ENCODE measurements around the gene OBSCN. TPM values are rescaled to one million over a fixed set of nuclear protein-coding genes. Genes with fewer than 3 reads are reported as not detected.

The OBSCN gene
- total and polyA plus RNA-seq, 10 of the 15 experiments (the other 5 are each of a cell fraction or from before 2014, with no cell fraction given): 0.01 to 0.36 (median 0.08) TPM; not detected in 2

DNA sequence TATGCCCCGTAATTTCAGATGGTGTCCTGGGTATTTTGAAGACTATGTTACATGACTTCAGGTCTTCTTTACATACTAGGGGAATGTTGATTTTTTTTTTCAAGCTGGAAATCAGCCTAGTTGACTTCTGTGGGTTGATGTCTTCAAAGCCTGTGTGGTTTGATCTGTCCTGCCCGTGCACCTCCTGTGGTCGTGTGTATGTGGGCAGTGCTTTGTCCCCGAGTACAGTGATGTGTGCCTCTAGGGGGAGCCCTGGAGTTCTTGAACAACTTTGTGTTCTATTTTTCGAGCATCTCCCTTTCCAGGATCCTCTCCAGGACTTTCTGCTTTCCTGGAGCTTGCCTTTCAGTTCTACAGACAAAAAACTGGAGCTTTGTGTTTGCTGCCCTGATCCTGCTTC lies 28.9 kb downstream of the OBSCN start:
- CTCF ChIA-PET: no interaction called here
- WGBS (ENCODE audit: insufficient coverage, insufficient replicate concordance, low lambda C conversion rate, missing lambda C conversion rate): 18% methylated on average over 5 of the region's 5 CpGs
- RAD21 ChIA-PET (ENCODE audit: unreplicated experiment): no interaction called here
- no peaks in the 10 kb centered on the region for H3K27me3 ChIP-seq (replicated peaks in 1 of 2; ENCODE audit: control insufficient read depth in 2 of 2, insufficient read depth in 2 of 2, low read length in 1 of 2)
- no peak overlapping the region for H3K4me2 ChIP-seq (ENCODE audit: control insufficient read depth, insufficient read depth)
- TF ChIP-seq, protein P1, sequence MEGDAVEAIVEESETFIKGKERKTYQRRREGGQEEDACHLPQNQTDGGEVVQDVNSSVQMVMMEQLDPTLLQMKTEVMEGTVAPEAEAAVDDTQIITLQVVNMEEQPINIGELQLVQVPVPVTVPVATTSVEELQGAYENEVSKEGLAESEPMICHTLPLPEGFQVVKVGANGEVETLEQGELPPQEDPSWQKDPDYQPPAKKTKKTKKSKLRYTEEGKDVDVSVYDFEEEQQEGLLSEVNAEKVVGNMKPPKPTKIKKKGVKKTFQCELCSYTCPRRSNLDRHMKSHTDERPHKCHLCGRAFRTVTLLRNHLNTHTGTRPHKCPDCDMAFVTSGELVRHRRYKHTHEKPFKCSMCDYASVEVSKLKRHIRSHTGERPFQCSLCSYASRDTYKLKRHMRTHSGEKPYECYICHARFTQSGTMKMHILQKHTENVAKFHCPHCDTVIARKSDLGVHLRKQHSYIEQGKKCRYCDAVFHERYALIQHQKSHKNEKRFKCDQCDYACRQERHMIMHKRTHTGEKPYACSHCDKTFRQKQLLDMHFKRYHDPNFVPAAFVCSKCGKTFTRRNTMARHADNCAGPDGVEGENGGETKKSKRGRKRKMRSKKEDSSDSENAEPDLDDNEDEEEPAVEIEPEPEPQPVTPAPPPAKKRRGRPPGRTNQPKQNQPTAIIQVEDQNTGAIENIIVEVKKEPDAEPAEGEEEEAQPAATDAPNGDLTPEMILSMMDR (IDR thresholded peaks at IDR 0.05 in 2 of 3, conservative IDR thresholded peaks at IDR 0.05 in 1 of 3; ENCODE audit: control insufficient read depth in 2 of 3, extremely low read depth in 1 of 3, insufficient read depth in 1 of 3, low read depth in 3 of 3, low read length in 3 of 3): peak; percentile 32 to 46 (median 35); a peak in 4 of 6 replicates
- TF ChIP-seq NFYB (IDR thresholded peaks at IDR 0.05; ENCODE audit: insufficient read depth, low read depth, low read length): no peak
- FAIRE-seq (no peak), ATAC-seq (peak; percentile 66), DNase-seq (ENCODE audit: low read depth, low spot score) (no peak)
- H3K79me2 ChIP-seq (ENCODE audit: control insufficient read depth, insufficient read depth, low read length): no peaks in the 10 kb centered on the region
- BruUV-seq (replicated peaks): no TSS peak
- no peaks in the 10 kb centered on the region for H4K20me1 ChIP-seq (ENCODE audit: control insufficient read depth, insufficient read depth)
- H3K4me1 ChIP-seq (ENCODE audit: control insufficient read depth, insufficient read depth, low read length): no peaks in the 10 kb centered on the region
- POLR2A ChIA-PET: no interaction called here
- H3K27ac ChIP-seq (ENCODE audit: control insufficient read depth, insufficient read depth): no peak overlapping the region
- intact Hi-C loops (cut with micrococcal nuclease; ENCODE audit: unreplicated experiment): no loop called here
- in situ Hi-C loops (cut with MboI): no loop called here
- H3K9ac ChIP-seq (ENCODE audit: control insufficient read depth, insufficient read depth, low read length): no peak overlapping the region
- no peaks in the 10 kb centered on the region for H3K36me3 ChIP-seq (ENCODE audit: control insufficient read depth in 2 of 2, insufficient read depth in 2 of 2, low read length in 1 of 2)
- H2AFZ ChIP-seq (ENCODE audit: control insufficient read depth, low read depth, low read length): no peak overlapping the region
- SMC1A ChIA-PET (ENCODE audit: uncharacterized antibody, unreplicated experiment): no interaction called here
- no peaks in the 10 kb centered on the region; the same call in 2 of the 3 replicates for H3K9me3 ChIP-seq (replicated peaks; ENCODE audit: control insufficient read depth, insufficient read depth, low read length)
- no peak overlapping the region for H3K4me3 ChIP-seq

DNA sequence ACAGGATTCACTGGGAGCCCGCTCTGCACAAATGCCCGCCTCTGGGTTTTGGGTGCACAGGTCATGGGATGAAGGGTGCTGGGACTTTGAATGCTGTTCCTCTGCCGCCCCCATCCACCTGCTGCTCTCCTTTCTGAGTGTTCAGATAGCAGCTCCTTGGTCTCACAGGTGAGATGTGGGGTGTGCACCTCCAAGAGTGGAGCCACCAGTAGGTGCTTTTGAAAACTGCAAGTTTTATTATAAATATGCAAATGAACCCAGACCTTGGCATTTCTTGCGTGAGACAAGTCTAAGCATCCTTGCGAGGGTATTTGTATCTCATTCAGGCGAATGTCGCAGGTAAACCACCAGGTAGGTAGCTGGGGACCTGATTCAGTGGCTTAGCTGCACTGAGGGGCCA lies 30.2 kb downstream of the OBSCN start:
- Histone ChIP-seq H3K9me3 (replicated peaks; ENCODE audit: control insufficient read depth, insufficient read depth, low read length) (peaks cover 2% of the 10 kb centered on the region; the same call in 2 of the 3 replicates), H3K9ac (ENCODE audit: control insufficient read depth, insufficient read depth, low read length) (no peak overlapping the region), H3K27ac (ENCODE audit: control insufficient read depth, insufficient read depth) (no peak overlapping the region), H2AFZ (ENCODE audit: control insufficient read depth, low read depth, low read length) (no peak overlapping the region), H3K4me1 (ENCODE audit: control insufficient read depth, insufficient read depth, low read length) (no peaks in the 10 kb centered on the region), H3K36me3 (ENCODE audit: control insufficient read depth in 2 of 2, insufficient read depth in 2 of 2, low read length in 1 of 2) (no peaks in the 10 kb centered on the region), H3K27me3 (replicated peaks in 1 of 2; ENCODE audit: control insufficient read depth in 2 of 2, insufficient read depth in 2 of 2, low read length in 1 of 2) (no peaks in the 10 kb centered on the region), H3K4me2 (ENCODE audit: control insufficient read depth, insufficient read depth) (no peak overlapping the region), H4K20me1 (ENCODE audit: control insufficient read depth, insufficient read depth) (no peaks in the 10 kb centered on the region), H3K4me3 (no peak overlapping the region), H3K79me2 (ENCODE audit: control insufficient read depth, insufficient read depth, low read length) (no peaks in the 10 kb centered on the region)
- TF ChIP-seq WRNIP1 (IDR thresholded peaks at IDR 0.05; ENCODE audit: borderline replicate concordance, low read depth, low read length) (no peak), KDM1A (IDR thresholded peaks at IDR 0.05; ENCODE audit: borderline replicate concordance) (no peak), ZNF217 (IDR thresholded peaks at IDR 0.05) (no peak), NR2C2 (IDR thresholded peaks at IDR 0.05; ENCODE audit: borderline replicate concordance, control insufficient read depth, insufficient read length, low read depth) (no peak), ZNF622 (IDR thresholded peaks at IDR 0.05) (no peak)
- RAD21 ChIA-PET (ENCODE audit: unreplicated experiment): no interaction called here
- WGBS (ENCODE audit: insufficient coverage, insufficient replicate concordance, low lambda C conversion rate, missing lambda C conversion rate): 48% methylated on average over 7 of the region's 7 CpGs
- in situ Hi-C loops (cut with MboI): no loop called here
- no TSS peak for BruUV-seq (replicated peaks)
- POLR2A ChIA-PET: no interaction called here
- FAIRE-seq (no peak), ATAC-seq (no peak), DNase-seq (ENCODE audit: low read depth, low spot score) (no peak)
- CTCF ChIA-PET: no interaction called here
- intact Hi-C loops (cut with micrococcal nuclease; ENCODE audit: unreplicated experiment): no loop called here
- SMC1A ChIA-PET (ENCODE audit: uncharacterized antibody, unreplicated experiment): no interaction called here
